Lung (tissue), 12 donors: ENCODE data around the gene CLCF1. TPM values are rescaled to one million over a fixed set of nuclear protein-coding genes. Genes with fewer than 3 reads are reported as not detected.

Source experiments
- ATAC-seq: fragments of 200-7000 bp; cut with Tn5 transposase; one replicate; pipeline ENCODE4 v1.9.1; 2020; ENCODE audit warnings: moderate number of reproducible peaks; ENCODE audit not compliant: insufficient read depth, low FRiP score
- DNase-seq, 3 donors: peaks; one replicate each; pipeline ENCODE4 v3.0.0-alpha.2; 2013 to 2017
- H3K27ac ChIP-seq, 2 donors: one replicate each; pipeline ENCODE4 v1.5.1; 2013; ENCODE audit warnings: mild to moderate bottlenecking in 2 of 2, moderate library complexity in 2 of 2, control low read depth in 1 of 2, inconsistent platforms in 1 of 2, low read depth in 1 of 2, low read length in 1 of 2
- H3K27me3 ChIP-seq, 3 donors: one replicate each; pipeline ENCODE4 v1.5.1; 2013; ENCODE audit warnings: low read length in 2 of 3; ENCODE audit not compliant: control insufficient read depth in 3 of 3, insufficient read depth in 3 of 3
- H3K36me3 ChIP-seq, 4 donors: one replicate each; pipeline ENCODE4 v1.5.1; 2013; ENCODE audit warnings: low read length in 4 of 4, mild to moderate bottlenecking in 1 of 4, moderate library complexity in 1 of 4; ENCODE audit not compliant: control insufficient read depth in 4 of 4, insufficient read depth in 4 of 4
- H3K4me1 ChIP-seq, 5 donors: one replicate each; pipeline ENCODE4 v1.5.1; 2013; ENCODE audit warnings: low read length in 5 of 5, mild to moderate bottlenecking in 2 of 5, moderate library complexity in 1 of 5; ENCODE audit not compliant: control insufficient read depth in 5 of 5, insufficient read depth in 5 of 5
- H3K4me3 ChIP-seq: one replicate; pipeline ENCODE4 v1.5.1; 2013; ENCODE audit warnings: mild to moderate bottlenecking, control low read depth, moderate library complexity
- H3K9ac ChIP-seq, 2 donors: one replicate each; pipeline ENCODE4 v1.5.1; 2013; ENCODE audit warnings: low read length in 2 of 2, control low read depth in 1 of 2; ENCODE audit not compliant: insufficient read depth in 1 of 2
- H3K9me3 ChIP-seq, 4 donors: one replicate each; pipeline ENCODE4 v1.5.1; 2013; ENCODE audit warnings: low read length in 3 of 4, mild to moderate bottlenecking in 1 of 4, moderate library complexity in 1 of 4; ENCODE audit not compliant: control insufficient read depth in 4 of 4, insufficient read depth in 3 of 4
- WGBS, 2 donors: extraction: QIAGEN DNeasy Blood & Tissue Kit; methylation state at CpG; one replicate each; pipeline ENCODE4 v1.1.7; 2013; 5-methylcytosine and 5-hydroxymethylcytosine counted together
- polyA plus RNA-seq, 2 donors: library from polyadenylated mRNA; stranded (reverse); fragments of 200-250 nt; gene quantifications; one replicate each; pipeline ENCODE4 v1.2.1, GENCODE V29; 2013
- total RNA-seq, 2 donors: library from RNA; depleted of rRNA in 1 of 2; stranded (reverse); fragments of >200 nt in 1 of 2; gene quantifications; one replicate each; pipeline ENCODE4 v1.2.1, GENCODE V29; 2014 to 2021
- TF ChIP-seq, protein P1 (sequence below): IDR thresholded peaks from 2 replicates; pipeline ENCODE4 v1.5.1; 2012; ENCODE audit warnings: mild to moderate bottlenecking; ENCODE audit errors: control extremely low read depth, extremely low read depth
- donor health status: control.
- donor health status: control.
- donor health status: Bipolar disorder and iron deficiency.
- donor health status: healthy.
- donor health status: DM: yes; HTN: yes; CAD: no.

Gene CLCF1
- total and polyA plus RNA-seq, 4 donors = 3.5 to 10.0 (median 8.7) TPM

- no peaks in the 10 kb centered on the region for H3K9me3 ChIP-seq
- DNase-seq (no peak), ATAC-seq (no peak)
- TF ChIP-seq, protein P1, sequence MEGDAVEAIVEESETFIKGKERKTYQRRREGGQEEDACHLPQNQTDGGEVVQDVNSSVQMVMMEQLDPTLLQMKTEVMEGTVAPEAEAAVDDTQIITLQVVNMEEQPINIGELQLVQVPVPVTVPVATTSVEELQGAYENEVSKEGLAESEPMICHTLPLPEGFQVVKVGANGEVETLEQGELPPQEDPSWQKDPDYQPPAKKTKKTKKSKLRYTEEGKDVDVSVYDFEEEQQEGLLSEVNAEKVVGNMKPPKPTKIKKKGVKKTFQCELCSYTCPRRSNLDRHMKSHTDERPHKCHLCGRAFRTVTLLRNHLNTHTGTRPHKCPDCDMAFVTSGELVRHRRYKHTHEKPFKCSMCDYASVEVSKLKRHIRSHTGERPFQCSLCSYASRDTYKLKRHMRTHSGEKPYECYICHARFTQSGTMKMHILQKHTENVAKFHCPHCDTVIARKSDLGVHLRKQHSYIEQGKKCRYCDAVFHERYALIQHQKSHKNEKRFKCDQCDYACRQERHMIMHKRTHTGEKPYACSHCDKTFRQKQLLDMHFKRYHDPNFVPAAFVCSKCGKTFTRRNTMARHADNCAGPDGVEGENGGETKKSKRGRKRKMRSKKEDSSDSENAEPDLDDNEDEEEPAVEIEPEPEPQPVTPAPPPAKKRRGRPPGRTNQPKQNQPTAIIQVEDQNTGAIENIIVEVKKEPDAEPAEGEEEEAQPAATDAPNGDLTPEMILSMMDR = no peak
- H3K4me1 ChIP-seq = peaks cover 5 to 28% (median 10%) of the 10 kb centered on the region in 5 donors
- 16 to 36% methylated on average over 13 of the region's 13 CpGs for WGBS, 2 donors
- H3K4me3 ChIP-seq = no peak overlapping the region
- H3K27me3 ChIP-seq = no peaks in the 10 kb centered on the region
- peaks cover 6 to 40% (median 25%) of the 10 kb centered on the region in 4 donors for H3K36me3 ChIP-seq
- H3K9ac ChIP-seq = no peak overlapping the region
- H3K27ac ChIP-seq = no peak overlapping the region
These were observed 23.4 kb upstream of the CLCF1 start for GRCh38 chr11:67396587-67397389.

DNA sequence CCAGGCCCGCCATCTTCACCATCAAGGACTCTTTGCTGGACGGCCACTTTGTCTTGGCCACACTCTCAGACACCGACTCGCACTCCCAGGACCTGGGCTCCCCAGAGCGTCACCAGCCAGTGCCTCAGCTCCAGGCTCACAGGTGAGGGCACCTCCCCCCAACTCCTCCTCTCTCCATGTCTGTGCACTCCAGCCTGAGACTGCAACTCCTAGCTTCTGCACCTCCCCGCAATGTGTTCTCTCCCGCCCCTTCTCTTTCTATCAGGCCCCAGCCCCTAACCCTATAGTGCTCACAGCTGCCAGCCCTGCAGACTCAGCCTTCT, 22.8 kb upstream of the CLCF1 start:
- H3K9me3 ChIP-seq = no peaks in the 10 kb centered on the region
- TF ChIP-seq, protein P1 = no peak
- H3K9ac ChIP-seq = no peak overlapping the region
- H3K27me3 ChIP-seq = no peaks in the 10 kb centered on the region
- DNase-seq = no peak
- peaks cover 6 to 40% (median 25%) of the 10 kb centered on the region in 4 donors for H3K36me3 ChIP-seq
- no peak overlapping the region for H3K4me3 ChIP-seq
- no peak overlapping the region for H3K27ac ChIP-seq
- WGBS, 2 donors = 92 to 95% methylated on average over 7 of the region's 7 CpGs
- ATAC-seq = no peak
- H3K4me1 ChIP-seq = peaks cover 5 to 28% (median 10%) of the 10 kb centered on the region in 5 donors

DNA sequence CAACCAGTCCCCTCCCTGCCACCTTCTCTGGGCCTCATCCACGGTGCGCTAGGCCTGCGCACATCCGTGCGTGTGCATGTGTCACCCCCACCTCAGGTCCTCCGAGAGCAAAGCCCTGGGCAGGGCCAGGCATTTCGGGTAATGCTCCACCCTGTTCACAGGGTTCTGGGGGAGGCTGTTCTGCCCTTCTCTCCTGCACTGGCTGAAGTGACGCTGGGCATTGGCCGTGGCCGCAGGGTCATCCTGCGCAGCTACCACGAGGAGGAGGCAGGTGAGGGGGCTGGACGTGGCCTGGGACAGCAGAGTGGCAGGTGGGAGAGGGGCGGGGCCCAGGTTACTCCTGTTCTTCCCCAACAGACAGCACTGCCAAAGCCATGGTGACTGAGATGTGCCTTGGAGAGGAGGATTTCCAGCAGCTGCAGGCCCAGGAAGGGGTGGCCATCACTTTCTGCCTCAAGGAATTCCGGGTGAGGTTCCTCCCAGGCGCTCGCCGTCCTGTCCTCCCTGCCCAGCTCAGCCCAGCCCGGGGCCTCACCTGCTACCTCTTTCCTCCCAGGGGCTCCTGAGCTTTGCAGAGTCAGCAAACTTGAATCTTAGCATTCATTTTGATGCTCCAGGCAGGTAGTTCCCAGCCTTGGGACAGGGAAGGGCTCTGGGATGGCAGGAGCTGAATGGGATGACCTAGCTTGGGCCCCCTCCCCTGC, 22.3 kb upstream of the CLCF1 start:
- H3K36me3 ChIP-seq = peaks cover 6 to 40% (median 25%) of the 10 kb centered on the region in 4 donors
- ATAC-seq = no peak
- peaks cover 5 to 30% (median 12%) of the 10 kb centered on the region in 5 donors for H3K4me1 ChIP-seq
- H3K9me3 ChIP-seq = no peaks in the 10 kb centered on the region
- TF ChIP-seq, protein P1 = no peak
- H3K9ac ChIP-seq = no peak overlapping the region
- no peak for DNase-seq
- H3K4me3 ChIP-seq = no peak overlapping the region
- no peaks in the 10 kb centered on the region for H3K27me3 ChIP-seq
- H3K27ac ChIP-seq = peak overlapping the region in 1 of 2 donors; percentile 9
- WGBS, 2 donors = 88 to 93% methylated on average over 19 of the region's 19 CpGs
